H9 (cell line): ENCODE results near the gene FANCE. TPM values are rescaled to one million over a fixed set of nuclear protein-coding genes. Genes with fewer than 3 reads are reported as not detected.

Source experiments
- DNase-seq: peaks from one replicate; pipeline ENCODE4 v3.0.0-alpha.2; 2017
- H2AFZ ChIP-seq: one replicate; pipeline ENCODE4 v1.6.1; 2013; ENCODE audit warnings: mild to moderate bottlenecking, low read length, control low read depth, moderate library complexity
- H2AK5ac ChIP-seq: 2 replicates; pipeline ENCODE4 v1.6.1; 2013; ENCODE audit warnings: low read length, control low read depth, mixed read lengths; ENCODE audit not compliant: insufficient read length
- H2BK120ac ChIP-seq: one replicate; pipeline ENCODE4 v1.6.1; 2013; ENCODE audit warnings: low read depth, mild to moderate bottlenecking, low read length, control low read depth, inconsistent platforms; ENCODE audit not compliant: poor library complexity, severe bottlenecking
- H2BK12ac ChIP-seq: 2 replicates; pipeline ENCODE4 v1.6.1; 2013; ENCODE audit warnings: low read length, control low read depth, mixed read lengths, low read depth; ENCODE audit not compliant: insufficient read length
- H2BK15ac ChIP-seq: 2 replicates; pipeline ENCODE4 v1.6.1; 2013; ENCODE audit warnings: low read depth, low read length, control low read depth
- H2BK20ac ChIP-seq: one replicate; pipeline ENCODE4 v1.6.1; 2013; ENCODE audit warnings: low read depth, mild to moderate bottlenecking, low read length, control low read depth, inconsistent platforms; ENCODE audit not compliant: poor library complexity, severe bottlenecking
- H2BK5ac ChIP-seq: 2 replicates; pipeline ENCODE4 v1.6.1; 2013; ENCODE audit warnings: low read length, control low read depth, mixed read lengths; ENCODE audit not compliant: insufficient read length
- H3K14ac ChIP-seq: 2 replicates; pipeline ENCODE4 v1.6.1; 2013; ENCODE audit warnings: low read length, control low read depth; ENCODE audit not compliant: insufficient read depth
- H3K18ac ChIP-seq: 2 replicates; pipeline ENCODE4 v1.6.1; 2013; ENCODE audit warnings: low read depth, mild to moderate bottlenecking, mixed read lengths, low read length, control low read depth; ENCODE audit not compliant: insufficient read length
- H3K23ac ChIP-seq: 2 replicates; pipeline ENCODE4 v1.6.1; 2013; ENCODE audit warnings: low read length, control low read depth, mixed read lengths, low read depth; ENCODE audit not compliant: insufficient read length
- H3K23me2 ChIP-seq: 2 replicates; pipeline ENCODE4 v1.6.1; 2013; ENCODE audit warnings: low read depth, mild to moderate bottlenecking, mixed read lengths, low read length, control low read depth; ENCODE audit not compliant: insufficient read length, poor library complexity, severe bottlenecking
- H3K27ac ChIP-seq: 2 replicates; pipeline ENCODE4 v1.5.1; 2013; ENCODE audit warnings: low read length, control low read depth, mixed read lengths, low read depth; ENCODE audit not compliant: insufficient read length
- H3K27me3 ChIP-seq: 2 replicates; pipeline ENCODE4 v1.6.1; 2013; ENCODE audit warnings: low read length, control low read depth, inconsistent platforms; ENCODE audit not compliant: insufficient read depth
- H3K4ac ChIP-seq: 2 replicates; pipeline ENCODE4 v1.6.1; 2013; ENCODE audit warnings: low read depth, mild to moderate bottlenecking, control low read depth, inconsistent platforms, low read length, moderate library complexity
- H3K4me1 ChIP-seq: 2 replicates; pipeline ENCODE4 v1.6.1; 2013; ENCODE audit warnings: low read length, control low read depth, inconsistent platforms; ENCODE audit not compliant: insufficient read depth
- H3K4me2 ChIP-seq: 2 replicates; pipeline ENCODE4 v1.6.1; 2013; ENCODE audit warnings: low read length, control low read depth, mixed read lengths; ENCODE audit not compliant: insufficient read length, insufficient read depth
- H3K56ac ChIP-seq: 2 replicates; pipeline ENCODE4 v1.6.1; 2013; ENCODE audit warnings: low read depth, mild to moderate bottlenecking, mixed read lengths, low read length, control low read depth; ENCODE audit not compliant: insufficient read length
- H3K79me1 ChIP-seq: 2 replicates; pipeline ENCODE4 v1.6.1; 2013; ENCODE audit warnings: low read depth, mild to moderate bottlenecking, moderate library complexity, low read length, control low read depth, inconsistent platforms; ENCODE audit not compliant: insufficient read depth, poor library complexity, severe bottlenecking
- H3K79me2 ChIP-seq: 2 replicates; pipeline ENCODE4 v1.6.1; 2013; ENCODE audit warnings: low read length, control low read depth, inconsistent platforms; ENCODE audit not compliant: insufficient read depth
- H3K9ac ChIP-seq: 2 replicates; pipeline ENCODE4 v1.6.1; 2013; ENCODE audit warnings: low read length, control low read depth, mixed read lengths; ENCODE audit not compliant: insufficient read length; ENCODE audit errors: extremely low read depth
- H3K9me3 ChIP-seq: one replicate; pipeline ENCODE4 v1.6.1; 2013; ENCODE audit warnings: low read depth, low read length, inconsistent platforms; ENCODE audit not compliant: control insufficient read depth
- H3T11ph ChIP-seq: one replicate; pipeline ENCODE4 v1.6.1; 2013; ENCODE audit warnings: mild to moderate bottlenecking, low read length, control low read depth, inconsistent platforms
- H4K20me1 ChIP-seq: one replicate; pipeline ENCODE4 v1.6.1; 2013; ENCODE audit not compliant: control insufficient read depth, insufficient read length, insufficient read depth
- H4K5ac ChIP-seq: 2 replicates; pipeline ENCODE4 v1.6.1; 2013; ENCODE audit warnings: low read depth, mild to moderate bottlenecking, mixed read lengths, low read length, control low read depth; ENCODE audit not compliant: insufficient read length
- H4K8ac ChIP-seq: replicated peaks from 2 replicates; pipeline ENCODE4 v1.6.1; 2013; ENCODE audit warnings: low read length, control low read depth, mixed read lengths, low read depth; ENCODE audit not compliant: insufficient read length
- H4K91ac ChIP-seq: 2 replicates; pipeline ENCODE4 v1.6.1; 2013; ENCODE audit warnings: low read depth, mild to moderate bottlenecking, moderate library complexity, mixed read lengths, low read length, control low read depth; ENCODE audit not compliant: insufficient read length
- H3K27ac Mint-ChIP-seq, 3 experiments: 2 replicates in 2 of 3; 3 replicates in 1 of 3; pipeline ENCODE4 v1.8.0; 2020 to 2021; ENCODE audit warnings: mixed read lengths in 3 of 3, mild to moderate bottlenecking in 1 of 3, moderate library complexity in 1 of 3
- H3K27me3 Mint-ChIP-seq: 2 replicates; pipeline ENCODE4 v1.8.0; 2021; ENCODE audit warnings: low read depth, mild to moderate bottlenecking, moderate library complexity, mixed read lengths
- H3K36me3 Mint-ChIP-seq, 3 experiments: 2 replicates in 2 of 3; 3 replicates in 1 of 3; pipeline ENCODE4 v1.8.0; 2020 to 2021; ENCODE audit warnings: low read depth in 3 of 3, mixed read lengths in 3 of 3; ENCODE audit not compliant: insufficient read depth in 1 of 3
- H3K4me1 Mint-ChIP-seq, 2 experiments: 2 replicates each; pipeline ENCODE4 v1.8.0; 2020; ENCODE audit warnings: mixed read lengths in 2 of 2
- H3K4me3 Mint-ChIP-seq, 2 experiments: 2 replicates in 1 of 2; 3 replicates in 1 of 2; pipeline ENCODE4 v1.8.0; 2020 to 2021; ENCODE audit warnings: mild to moderate bottlenecking in 2 of 2, mixed read lengths in 2 of 2, moderate library complexity in 1 of 2
- H3K9me3 Mint-ChIP-seq, 2 experiments: 2 replicates in 1 of 2; 3 replicates in 1 of 2; pipeline ENCODE4 v1.8.0; 2020; ENCODE audit warnings: mild to moderate bottlenecking in 2 of 2, mixed read lengths in 2 of 2, moderate library complexity in 1 of 2
- WGBS: extraction: QIAGEN DNeasy Blood & Tissue Kit; methylation state at CpG from one replicate; pipeline ENCODE4 v1.1.7; 2013; ENCODE audit warnings: missing lambda C conversion rate, low lambda C conversion rate, mixed read lengths; ENCODE audit not compliant: insufficient read length; ENCODE audit errors: extremely low coverage; 5-methylcytosine and 5-hydroxymethylcytosine counted together
- total RNA-seq: library from RNA; stranded (reverse); gene quantifications from 2 replicates; pipeline ENCODE4 v1.2.1, GENCODE V29; 2021
- TF ChIP-seq, protein P1 (sequence below): fragments of 200-600 bp; sonication (generic); conservative IDR thresholded peaks from 3 replicates; pipeline ENCODE4 v1.8.0; 2021; ENCODE audit warnings: antibody characterized with exemption, mild to moderate bottlenecking

FANCE gene
- total RNA-seq, 1 experiment from 2014 or later: 8.4 TPM

GRCh38 chr6:35441642-35442041, 10.5 kb upstream of the FANCE start:
- Histone ChIP-seq H3K23me2 (no peaks in the 10 kb centered on the region), H3K56ac (no peak overlapping the region), H4K8ac (no peak overlapping the region), H4K5ac (no peak overlapping the region), H3K9ac (no peak overlapping the region), H3K4ac (no peak overlapping the region), H3K18ac (no peak overlapping the region), H2AK5ac (no peak overlapping the region), H3K27me3 (no peaks in the 10 kb centered on the region), H2BK5ac (no peak overlapping the region), H3K79me2 (no peaks in the 10 kb centered on the region), H3K23ac (no peak overlapping the region), H2BK12ac (no peak overlapping the region), H3K79me1 (no peaks in the 10 kb centered on the region), H2BK20ac (no peak overlapping the region), H3K27ac (no peak overlapping the region), H3K9me3 (no peaks in the 10 kb centered on the region), H3K14ac (no peak overlapping the region), H3T11ph (no peak overlapping the region), H4K91ac (no peak overlapping the region), H4K20me1 (no peaks in the 10 kb centered on the region), H2AFZ (no peak overlapping the region), H3K4me1 (no peaks in the 10 kb centered on the region), H2BK15ac (no peak overlapping the region), H3K4me2 (no peak overlapping the region), H2BK120ac (no peak overlapping the region)
- TF ChIP-seq, protein P1, sequence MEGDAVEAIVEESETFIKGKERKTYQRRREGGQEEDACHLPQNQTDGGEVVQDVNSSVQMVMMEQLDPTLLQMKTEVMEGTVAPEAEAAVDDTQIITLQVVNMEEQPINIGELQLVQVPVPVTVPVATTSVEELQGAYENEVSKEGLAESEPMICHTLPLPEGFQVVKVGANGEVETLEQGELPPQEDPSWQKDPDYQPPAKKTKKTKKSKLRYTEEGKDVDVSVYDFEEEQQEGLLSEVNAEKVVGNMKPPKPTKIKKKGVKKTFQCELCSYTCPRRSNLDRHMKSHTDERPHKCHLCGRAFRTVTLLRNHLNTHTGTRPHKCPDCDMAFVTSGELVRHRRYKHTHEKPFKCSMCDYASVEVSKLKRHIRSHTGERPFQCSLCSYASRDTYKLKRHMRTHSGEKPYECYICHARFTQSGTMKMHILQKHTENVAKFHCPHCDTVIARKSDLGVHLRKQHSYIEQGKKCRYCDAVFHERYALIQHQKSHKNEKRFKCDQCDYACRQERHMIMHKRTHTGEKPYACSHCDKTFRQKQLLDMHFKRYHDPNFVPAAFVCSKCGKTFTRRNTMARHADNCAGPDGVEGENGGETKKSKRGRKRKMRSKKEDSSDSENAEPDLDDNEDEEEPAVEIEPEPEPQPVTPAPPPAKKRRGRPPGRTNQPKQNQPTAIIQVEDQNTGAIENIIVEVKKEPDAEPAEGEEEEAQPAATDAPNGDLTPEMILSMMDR: no peak
- WGBS: no CpG with 5 or more reads among the region's 4 CpGs
- no peaks in the 10 kb centered on the region for H3K36me3 Mint-ChIP-seq
- H3K27me3 Mint-ChIP-seq: no peaks in the 10 kb centered on the region
- no peaks in the 10 kb centered on the region for H3K4me1 Mint-ChIP-seq
- H3K4me3 Mint-ChIP-seq: no peak overlapping the region
- DNase-seq: no peak
- H3K9me3 Mint-ChIP-seq: no peaks in the 10 kb centered on the region
- H3K27ac Mint-ChIP-seq: no peak overlapping the region
